A549 treated with AZD2906 at 1 μM for 4 hours (cell line): Measurements from ENCODE around the gene KCNJ6. TPM values are rescaled to one million over a fixed set of nuclear protein-coding genes. Genes with fewer than 3 reads are reported as not detected.

Experiments
- total RNA-seq: library from RNA; stranded (reverse); fragments of 200-300 nt; extraction: Qiagen RNA extraction; gene quantifications from 5 replicates; pipeline ENCODE4 v1.2.3, GENCODE V29; 2022

KCNJ6 gene, protein sequence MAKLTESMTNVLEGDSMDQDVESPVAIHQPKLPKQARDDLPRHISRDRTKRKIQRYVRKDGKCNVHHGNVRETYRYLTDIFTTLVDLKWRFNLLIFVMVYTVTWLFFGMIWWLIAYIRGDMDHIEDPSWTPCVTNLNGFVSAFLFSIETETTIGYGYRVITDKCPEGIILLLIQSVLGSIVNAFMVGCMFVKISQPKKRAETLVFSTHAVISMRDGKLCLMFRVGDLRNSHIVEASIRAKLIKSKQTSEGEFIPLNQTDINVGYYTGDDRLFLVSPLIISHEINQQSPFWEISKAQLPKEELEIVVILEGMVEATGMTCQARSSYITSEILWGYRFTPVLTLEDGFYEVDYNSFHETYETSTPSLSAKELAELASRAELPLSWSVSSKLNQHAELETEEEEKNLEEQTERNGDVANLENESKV
- total RNA-seq = 3.0 to 4.9 TPM (median 4.2 TPM) in 5 replicates

DNA sequence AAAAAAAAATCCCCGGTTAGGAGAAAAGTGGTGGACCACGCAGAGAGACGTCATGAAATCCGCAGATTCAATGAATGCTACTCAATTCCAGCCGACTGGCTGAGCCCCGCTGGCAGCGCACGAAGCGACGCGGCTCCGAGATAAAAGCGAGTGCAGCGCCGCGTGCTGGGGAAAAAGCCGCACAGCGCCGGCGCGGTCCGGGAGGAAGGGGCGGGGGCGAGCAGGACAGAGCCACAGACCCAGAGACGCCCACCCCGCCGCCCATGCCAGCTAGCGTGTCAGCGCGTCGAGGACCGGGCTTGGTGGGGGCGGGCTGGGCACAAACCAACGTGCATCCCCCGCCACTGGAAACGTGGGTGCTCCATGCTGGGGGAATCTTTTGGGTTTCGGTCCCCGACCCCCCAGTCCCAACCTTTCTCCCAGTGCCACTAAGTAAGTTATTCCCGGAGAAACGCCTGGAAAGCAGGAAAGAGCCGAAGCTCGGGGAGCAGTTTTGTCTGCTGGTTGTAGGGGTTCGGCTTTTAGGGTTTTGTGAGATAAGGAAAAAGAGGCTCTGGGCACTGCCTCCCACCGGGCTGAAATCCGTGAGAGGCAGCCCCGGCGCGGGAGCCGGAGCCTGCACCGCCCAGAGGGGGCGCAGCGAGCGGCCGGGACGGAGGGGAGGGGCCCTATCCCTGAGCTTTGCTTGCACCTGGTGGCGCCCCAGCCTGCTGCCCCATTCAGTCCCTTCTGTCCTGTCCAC lies at the start of gene KCNJ6:
TSS of gene KCNJ6 (minus strand) at position 148 of the 742 bp plus-strand sequence. CDS start 75,775 bp downstream, outside the sequence.

